NCI-H510A treated with DMSO at 0.1 percent for 48 hours (cell line): ENCODE measurements around the gene ITPR2.
"Not testable (repeated sequence)": the region's sequence is repeated elsewhere in the genome, so short reads cannot be mapped to it uniquely, and the experiment has no call there.

Experiments
- DNase-seq: peaks from one replicate; lab custom pipeline; 2025; lab: John Stamatoyannopoulos, UW

The ITPR2 gene

DNA sequence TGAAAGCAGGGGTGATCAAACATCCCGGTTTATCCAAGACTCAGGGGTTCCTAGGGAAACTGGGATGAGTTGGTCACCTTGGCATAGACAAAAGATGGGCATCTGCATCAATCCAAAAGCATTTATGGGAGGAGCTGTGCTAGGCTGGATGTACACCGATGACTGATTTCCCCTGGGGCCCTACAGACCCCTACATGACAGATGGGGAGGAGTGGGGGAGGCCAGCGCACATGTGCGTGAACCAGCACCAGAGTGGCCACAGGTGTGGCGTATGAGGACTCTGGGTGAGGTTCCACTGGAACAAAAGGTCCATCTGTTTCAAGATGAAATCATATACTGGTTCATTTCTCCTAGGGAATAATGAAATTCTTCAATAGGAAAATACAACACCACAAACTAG, 210.4 kb downstream of the ITPR2 start:
- DNase-seq, result peak; percentile 34

- DNase-seq, result peak; percentile 58
Measured at GRCh38 chr12:26621932-26622331, 211.1 kb downstream of the ITPR2 start.

DNA sequence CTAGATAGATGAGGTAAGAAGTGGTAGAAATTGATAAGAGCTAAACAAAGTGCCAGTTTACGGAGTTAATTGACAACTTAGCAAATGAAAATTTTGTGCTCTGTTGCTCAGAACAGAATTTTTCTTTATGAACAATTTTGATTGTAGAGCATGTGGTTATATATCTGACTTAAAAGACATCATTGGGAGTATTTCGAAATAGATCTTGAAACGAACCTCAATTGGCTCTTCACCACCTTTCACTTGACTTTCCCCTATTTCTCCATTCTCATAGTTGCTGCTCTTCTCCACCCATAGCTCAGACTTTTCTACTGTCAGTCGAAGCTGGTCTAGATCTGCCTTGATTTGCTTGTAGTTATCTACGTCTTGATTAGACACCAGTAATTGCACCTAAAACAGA, 212.1 kb downstream of the ITPR2 start:
- no peak for DNase-seq

- no peak for DNase-seq
Measured at GRCh38 chr12:26617513-26617912, 215.5 kb downstream of the ITPR2 start.

- no peak for DNase-seq
Measured at GRCh38 chr12:26614011-26614616, 218.9 kb downstream of the ITPR2 start.

DNA sequence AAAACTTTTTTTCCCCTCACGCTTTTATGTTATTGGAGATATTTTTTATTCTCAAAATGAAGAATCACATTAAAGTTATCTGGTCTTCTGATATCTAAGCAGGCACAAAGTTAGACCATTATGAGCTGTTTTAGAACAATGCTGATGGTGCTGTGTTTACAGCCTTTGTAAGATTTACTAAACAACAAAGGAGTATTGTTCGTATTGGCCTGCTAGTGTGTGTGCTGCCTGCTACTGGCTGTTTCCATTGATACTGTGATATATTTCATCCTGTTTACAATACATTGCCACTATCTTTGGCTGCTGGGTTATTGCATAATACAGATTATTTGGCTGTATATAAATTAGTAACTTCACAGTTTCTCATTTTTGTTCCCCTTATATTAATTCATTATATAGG, 220.8 kb downstream of the ITPR2 start:
- no peak for DNase-seq

- no peak for DNase-seq
Measured at GRCh38 chr12:26611598-26611997, 221.4 kb downstream of the ITPR2 start.

- DNase-seq, result no peak
Measured at GRCh38 chr12:26610774-26611173, 222.2 kb downstream of the ITPR2 start.

DNA sequence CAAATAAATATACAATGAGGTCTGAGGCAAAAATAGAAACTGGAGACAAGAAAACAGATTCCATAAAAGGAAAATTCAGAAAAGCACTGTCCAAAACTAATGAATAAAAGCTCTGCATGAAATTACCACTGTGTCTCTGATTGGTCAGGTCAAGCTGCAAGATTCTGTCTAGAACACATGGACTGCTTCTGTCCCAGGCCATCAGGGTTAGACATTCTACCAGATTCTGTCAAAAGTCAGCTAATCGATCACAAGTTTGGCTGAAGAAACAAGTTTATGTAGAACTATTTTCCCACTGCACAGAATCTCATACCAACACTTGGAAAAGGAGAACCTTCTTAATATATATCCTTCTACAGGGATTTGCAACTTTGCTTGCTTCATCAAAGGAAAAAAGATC, 223.0 kb downstream of the ITPR2 start:
- no peak for DNase-seq

DNA sequence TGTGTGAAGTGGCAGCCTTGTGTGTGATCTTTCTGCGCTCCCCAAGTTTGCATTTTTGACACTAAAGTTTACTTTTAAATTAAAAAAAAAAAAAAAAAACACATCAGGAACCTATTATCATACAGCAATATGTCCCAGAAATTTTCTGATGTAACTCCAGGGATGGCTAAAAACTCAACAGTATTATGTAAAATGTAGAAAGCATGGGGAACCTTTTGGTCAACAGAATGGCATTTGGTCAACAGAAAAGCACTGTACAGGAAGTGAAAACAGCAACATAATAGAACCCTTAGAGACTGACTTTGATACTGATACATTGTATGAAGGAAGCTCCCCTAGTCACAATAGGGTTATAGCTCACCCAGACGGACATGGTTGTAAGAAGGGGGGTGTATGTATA, 224.3 kb downstream of the ITPR2 start:
- DNase-seq, result no peak

DNA sequence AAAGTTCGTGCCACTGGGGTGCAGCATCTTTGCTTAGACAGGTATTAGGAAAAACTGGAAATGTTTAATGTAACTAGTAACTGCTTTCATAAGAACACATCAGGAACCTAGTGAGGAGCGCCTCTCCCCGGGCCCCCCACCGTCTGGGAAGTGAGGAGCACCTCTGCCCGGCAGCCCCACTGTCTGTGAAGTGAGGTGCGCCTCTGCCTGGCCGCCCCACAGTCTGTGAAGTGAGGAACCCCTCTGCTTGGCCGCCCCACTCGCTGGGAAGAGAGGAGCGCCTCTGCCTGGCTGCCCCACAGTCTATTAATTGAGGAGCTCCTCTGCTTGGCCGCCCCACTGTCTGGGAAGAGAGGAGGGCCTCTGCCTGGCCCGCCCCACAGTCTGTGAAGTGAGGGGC, 224.7 kb downstream of the ITPR2 start:
- no peak for DNase-seq

- DNase-seq, result no peak
Measured at GRCh38 chr12:26606911-26607310, 226.1 kb downstream of the ITPR2 start.

- not testable (repeated sequence) for DNase-seq
Measured at GRCh38 chr12:26604813-26605212, 228.2 kb downstream of the ITPR2 start.

DNA sequence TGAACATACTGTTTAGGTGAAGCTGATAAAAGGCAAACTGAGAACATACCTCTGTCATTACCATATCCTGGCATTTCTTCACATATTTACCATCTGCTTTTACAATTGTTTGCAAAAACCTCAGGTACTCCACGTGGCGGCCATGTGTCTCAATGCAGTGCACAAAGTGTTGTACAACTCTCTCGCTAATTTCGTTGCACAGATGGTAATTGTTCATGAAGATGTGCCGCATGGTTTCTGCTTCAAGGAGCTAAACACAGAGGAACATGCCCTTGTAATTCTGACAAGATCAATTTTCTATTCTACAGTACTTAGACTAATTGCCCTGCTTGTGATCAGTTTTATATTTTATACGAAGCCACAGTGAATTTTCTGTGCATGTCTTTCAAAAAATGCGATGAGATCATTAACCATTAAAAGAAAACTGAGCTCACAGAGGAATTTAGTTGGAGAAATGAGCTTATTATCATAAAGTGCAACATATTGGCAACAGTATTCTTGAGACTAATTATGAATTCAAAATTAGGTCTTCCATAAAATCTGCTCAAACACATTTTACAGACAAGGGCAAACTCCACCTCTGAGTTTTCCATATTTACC, 233.8 kb downstream of the ITPR2 start:
- DNase-seq, result no peak

GRCh38 chr12:26595806-26596205, 237.2 kb downstream of the ITPR2 start:
- DNase-seq, result no peak

- DNase-seq, result no peak
Measured at GRCh38 chr12:26580619-26581018, 252.4 kb downstream of the ITPR2 start.

DNA sequence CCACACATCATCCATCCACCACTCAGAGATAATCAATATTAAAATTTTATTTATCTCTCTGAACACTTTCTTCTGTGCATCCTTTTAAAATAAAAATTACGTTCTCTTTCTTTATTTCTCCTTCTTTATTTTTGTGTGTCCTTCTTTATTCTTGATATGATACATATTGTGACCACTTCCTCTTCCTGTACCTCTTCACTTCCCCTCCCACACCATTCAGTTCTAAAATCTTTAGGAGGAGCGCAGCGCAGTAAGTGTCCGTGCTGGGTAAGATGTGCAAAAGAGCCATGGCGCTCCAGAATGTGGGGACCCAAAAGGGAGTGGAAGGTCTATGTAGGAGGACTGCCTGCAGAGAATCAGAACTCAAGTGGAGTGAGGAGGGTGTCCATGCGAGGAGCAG, 256.7 kb downstream of the ITPR2 start:
- DNase-seq, result no peak

GRCh38 chr12:26573225-26573909, 259.6 kb downstream of the ITPR2 start:
- DNase-seq, result no peak

DNA sequence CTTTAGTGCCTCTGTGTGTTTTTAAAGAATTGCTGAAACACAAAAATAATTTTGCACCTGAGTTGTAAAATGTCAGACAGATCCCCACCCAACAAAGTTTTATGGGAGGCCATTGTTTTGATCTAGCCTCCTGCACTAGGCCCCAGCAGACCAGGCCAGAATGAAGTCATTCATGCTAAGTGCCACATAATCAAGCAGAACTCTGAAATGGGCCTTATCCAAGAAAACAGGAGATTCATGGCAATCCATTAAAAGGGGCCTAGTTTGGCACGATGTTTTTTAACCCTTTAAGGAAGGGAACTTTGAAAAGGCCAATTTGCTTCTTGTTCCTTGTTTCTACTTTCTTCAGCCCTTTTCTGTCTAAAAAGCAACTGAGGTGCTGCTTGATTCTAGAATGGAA, 260.9 kb downstream of the ITPR2 start:
- no peak for DNase-seq

DNA sequence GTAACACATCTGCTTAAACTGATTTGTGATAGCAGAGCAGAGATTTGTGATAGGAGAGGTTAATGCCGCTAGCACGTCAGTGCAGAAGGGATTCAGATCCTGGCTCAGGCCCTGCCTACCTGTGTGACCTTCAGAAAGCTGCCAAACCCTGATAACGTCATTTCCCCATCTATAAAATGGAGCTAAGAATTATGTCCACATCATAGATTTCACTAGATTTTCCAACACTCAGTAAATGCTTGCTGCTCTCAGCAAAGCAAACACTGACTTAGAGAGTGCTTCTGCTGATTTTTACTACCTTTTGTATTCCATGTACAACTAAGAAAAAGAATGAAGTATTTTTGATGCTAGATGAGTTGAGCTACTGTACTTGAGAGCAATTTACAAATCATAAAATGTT, 261.4 kb downstream of the ITPR2 start:
- no peak for DNase-seq

- no peak for DNase-seq
Measured at GRCh38 chr12:26567126-26567525, 265.9 kb downstream of the ITPR2 start.

GRCh38 chr12:26566675-26567074, 266.3 kb downstream of the ITPR2 start:
- DNase-seq, result no peak

- no peak for DNase-seq
Measured at GRCh38 chr12:26566186-26566585, 266.8 kb downstream of the ITPR2 start.

- no peak for DNase-seq
Measured at GRCh38 chr12:26564391-26564790, 268.6 kb downstream of the ITPR2 start.
